Choroid plexus epithelial cell (primary cell): ENCODE results near the gene CUL7.

Experiments used
- DNase-seq: peaks from one replicate; pipeline ENCODE4 v3.0.0-alpha.2; 2010; ENCODE audit warnings: low read depth
- H3K4me3 ChIP-seq: 2 replicates; pipeline ENCODE4 v1.5.1; 2011; ENCODE audit warnings: low read depth, mild to moderate bottlenecking, control low read depth, low read length, moderate library complexity
- CTCF ChIP-seq: conservative IDR thresholded peaks from 2 replicates; pipeline ENCODE4 v1.5.1; 2011; ENCODE audit warnings: low read depth, mild to moderate bottlenecking, control low read depth, inconsistent platforms, low read length, moderate library complexity

Gene CUL7

GRCh38 chr6:43016176-43016942, 37.3 kb downstream of the CUL7 start:
- DNase-seq = peak; percentile 11
- H3K4me3 ChIP-seq = no peak overlapping the region
- TF ChIP-seq CTCF = no peak

- peak; percentile 61 for DNase-seq
- no peak for TF ChIP-seq CTCF
- peak overlapping the region; percentile 96 for H3K4me3 ChIP-seq
Measured at GRCh38 chr6:43014434-43014909, 39.2 kb downstream of the CUL7 start.

- no peak for TF ChIP-seq CTCF
- peak; percentile 100 for DNase-seq
- H3K4me3 ChIP-seq = peak within 1 kb of the TSS; percentile 96
Measured at GRCh38 chr6:43013843-43014433, 39.7 kb downstream of the CUL7 start, which contains the start of the genes KLHDC3 and MEA1. Gene KLHDC3 (plus strand): TSS chr6:43014249. CDS start chr6:43017193, 2,944 bp downstream. Gene MEA1 (minus strand): TSS chr6:43013946. CDS start chr6:43013813, 133 bp downstream.

- no peak for TF ChIP-seq CTCF
- peak; percentile 35 for DNase-seq
- peak overlapping the region; percentile 75 for H3K4me3 ChIP-seq
Measured at GRCh38 chr6:43013097-43013842, 40.4 kb downstream of the CUL7 start.

GRCh38 chr6:43012364-43012763, 41.3 kb downstream of the CUL7 start:
- H3K4me3 ChIP-seq = no peak overlapping the region
- no peak for TF ChIP-seq CTCF
- no peak for DNase-seq

- no peak overlapping the region for H3K4me3 ChIP-seq
- DNase-seq = no peak
- TF ChIP-seq CTCF = peak; percentile 21
Measured at GRCh38 chr6:43011207-43011606, 42.4 kb downstream of the CUL7 start.
